ENCODE results near the gene MCHR2.
A peak's percentile ranks its signal among the peaks of the same experiment; 100 is the strongest.

The MCHR2 gene

GRCh38 chr6:99905209-99906106, 88.6 kb downstream of the MCHR2 start:
- peak; percentile 46 for DNase-seq (ENCODE audit: low spot score)

GRCh38 chr6:99901596-99902384, 92.2 kb downstream of the MCHR2 start:
- no peak for DNase-seq (ENCODE audit: low spot score)

GRCh38 chr6:99894815-99895214, 99.2 kb downstream of the MCHR2 start:
- DNase-seq (ENCODE audit: low spot score), result no peak

GRCh38 chr6:99887066-99887465, 107.0 kb downstream of the MCHR2 start:
- DNase-seq (ENCODE audit: low spot score), result no peak

GRCh38 chr6:99885051-99885450, 109.0 kb downstream of the MCHR2 start:
- DNase-seq (ENCODE audit: low spot score), result no peak

GRCh38 chr6:99882128-99882702, 111.8 kb downstream of the MCHR2 start:
- DNase-seq (ENCODE audit: low spot score), result no peak

- DNase-seq (ENCODE audit: low spot score), result no peak
Observed at GRCh38 chr6:99879431-99879830, 114.6 kb downstream of the MCHR2 start.

GRCh38 chr6:99875068-99875467, 119.0 kb downstream of the MCHR2 start:
- DNase-seq (ENCODE audit: low spot score), result no peak

GRCh38 chr6:99873084-99873483, 120.9 kb downstream of the MCHR2 start:
- DNase-seq (ENCODE audit: low spot score), result no peak

GRCh38 chr6:99871641-99872040, 122.4 kb downstream of the MCHR2 start:
- DNase-seq (ENCODE audit: low spot score), result no peak
